HG03095 (cell line): ENCODE results near the gene C1QTNF3.
"Not testable (repeated sequence)": the region's sequence is repeated elsewhere in the genome, so short reads cannot be mapped to it uniquely, and the experiment has no call there.

ENCODE experiments used
- ATAC-seq: cut with Tn5 transposase; IDR thresholded peaks from one replicate; pipeline ENCODE4 v1.9.1; 2021; ENCODE audit warnings: moderate library complexity; ENCODE audit not compliant: unreplicated experiment

C1QTNF3 gene, protein sequence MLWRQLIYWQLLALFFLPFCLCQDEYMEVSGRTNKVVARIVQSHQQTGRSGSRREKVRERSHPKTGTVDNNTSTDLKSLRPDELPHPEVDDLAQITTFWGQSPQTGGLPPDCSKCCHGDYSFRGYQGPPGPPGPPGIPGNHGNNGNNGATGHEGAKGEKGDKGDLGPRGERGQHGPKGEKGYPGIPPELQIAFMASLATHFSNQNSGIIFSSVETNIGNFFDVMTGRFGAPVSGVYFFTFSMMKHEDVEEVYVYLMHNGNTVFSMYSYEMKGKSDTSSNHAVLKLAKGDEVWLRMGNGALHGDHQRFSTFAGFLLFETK

DNA sequence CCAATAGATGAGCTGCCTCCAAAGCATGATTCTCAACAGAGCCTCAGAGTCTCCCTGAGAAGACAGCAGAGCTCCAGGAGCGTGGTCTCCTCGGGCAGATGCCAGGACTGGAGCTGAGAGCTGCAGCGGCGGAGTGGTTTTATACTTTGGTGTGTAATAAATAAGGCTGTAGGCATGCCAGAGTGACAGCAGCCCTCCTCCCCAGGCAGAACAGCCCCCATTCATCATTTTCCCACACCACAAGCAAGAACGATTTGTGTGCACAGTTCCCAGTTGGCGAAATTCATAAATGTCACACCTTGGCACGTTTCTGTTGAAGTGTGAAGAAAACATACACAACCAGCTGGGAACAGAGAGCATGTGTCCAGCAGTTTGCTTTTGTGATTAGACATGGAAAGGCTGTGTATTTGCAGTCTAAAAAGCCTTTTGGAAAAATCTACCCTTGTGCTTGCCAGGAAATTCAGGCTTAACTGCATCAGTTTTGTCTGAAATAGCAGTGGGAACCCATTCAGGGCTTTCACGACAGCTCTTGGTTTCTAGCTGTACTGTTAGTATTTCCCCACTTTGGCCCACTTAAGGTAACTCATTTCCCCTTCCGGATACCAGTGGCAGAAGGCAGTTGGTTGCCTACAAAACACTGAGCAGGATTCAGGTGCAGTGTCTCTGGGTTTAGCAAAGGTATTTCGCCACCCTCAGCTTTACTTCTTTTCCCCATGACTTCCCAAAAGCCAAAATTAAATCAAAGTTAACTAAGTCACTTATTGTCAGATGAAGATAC lies at the start of gene C1QTNF3:
Gene C1QTNF3, minus strand, starts transcription at position 115 of the 778 bp plus-strand sequence. Its CDS starts 88 bp downstream, at position 27.
- ATAC-seq, result no peak

DNA sequence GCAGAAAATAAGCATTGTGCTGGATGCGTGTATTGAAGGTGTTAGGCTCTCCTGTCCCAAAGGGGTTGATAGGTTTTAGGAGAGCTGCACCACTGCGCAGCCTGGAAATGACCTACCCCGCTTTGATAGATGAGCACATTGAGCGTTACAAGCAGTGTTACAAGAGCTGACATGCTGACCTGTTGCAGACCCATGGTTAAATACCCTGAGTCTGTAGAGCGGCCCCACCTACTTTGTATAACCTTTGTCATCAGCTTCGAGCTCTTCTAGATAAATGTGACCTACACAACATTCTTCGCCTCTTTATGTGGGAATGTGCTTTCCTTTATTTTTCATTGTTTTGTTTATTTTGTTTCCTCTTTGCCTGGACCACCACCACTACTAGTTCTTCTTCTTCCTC lies 48.0 kb upstream of the C1QTNF3 start:
- not testable (repeated sequence) for ATAC-seq

DNA sequence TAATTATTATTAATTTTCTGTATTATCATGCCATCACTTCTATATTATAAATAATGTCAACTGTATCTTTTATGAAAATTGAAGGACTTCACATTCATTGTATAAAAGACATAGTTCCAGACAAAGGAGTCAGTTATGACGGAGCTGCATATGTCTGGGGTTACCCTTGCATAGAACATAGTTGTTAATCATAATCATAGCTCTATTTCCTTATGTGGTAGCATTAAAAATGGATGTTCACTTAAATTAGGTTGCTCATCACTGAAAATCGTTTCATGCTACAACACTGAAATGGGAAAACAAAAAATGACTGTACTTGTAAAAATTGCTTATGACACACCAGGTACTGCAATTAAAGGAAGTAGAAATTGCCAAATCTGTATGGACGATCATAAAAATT lies 46.8 kb upstream of the C1QTNF3 start:
- ATAC-seq, result not testable (repeated sequence)

DNA sequence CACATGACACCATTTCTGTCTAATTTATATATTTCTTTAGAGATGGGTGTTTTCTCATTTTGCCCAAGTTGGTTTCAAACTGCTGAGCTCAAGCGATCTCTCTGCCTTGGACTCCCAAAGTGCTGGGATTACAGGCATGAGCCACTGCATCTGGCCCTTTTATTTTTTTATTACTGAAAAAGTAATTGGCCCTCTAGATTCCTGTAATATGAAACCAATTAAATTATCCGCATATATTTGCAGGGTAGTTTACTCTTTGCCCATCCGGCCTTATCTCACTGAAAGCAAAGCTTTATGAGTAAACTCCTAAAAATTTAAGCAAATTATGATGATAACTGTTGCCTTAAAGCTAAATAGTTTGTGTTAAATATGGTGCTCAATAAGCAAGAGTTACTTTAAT lies 44.7 kb upstream of the C1QTNF3 start:
- ATAC-seq, result not testable (repeated sequence)

DNA sequence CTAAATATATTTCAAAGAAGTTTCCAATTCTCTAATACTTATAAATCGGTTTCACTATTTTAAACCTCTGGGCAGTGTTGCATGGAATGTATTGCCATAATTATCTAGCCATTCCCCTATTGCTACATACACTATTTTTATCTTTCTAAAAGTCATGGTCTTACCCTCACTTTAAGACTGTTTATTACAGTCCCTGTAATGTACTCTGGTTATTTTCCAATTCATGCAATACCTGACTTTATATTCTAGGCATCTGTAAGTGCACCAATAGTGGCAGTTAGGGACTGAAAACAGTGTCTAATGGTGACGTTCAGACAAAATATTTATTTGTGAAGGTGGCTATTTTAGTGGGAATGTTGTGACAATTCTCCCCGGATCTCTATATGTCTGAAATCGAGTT lies 40.9 kb upstream of the C1QTNF3 start:
- ATAC-seq, result not testable (repeated sequence)

DNA sequence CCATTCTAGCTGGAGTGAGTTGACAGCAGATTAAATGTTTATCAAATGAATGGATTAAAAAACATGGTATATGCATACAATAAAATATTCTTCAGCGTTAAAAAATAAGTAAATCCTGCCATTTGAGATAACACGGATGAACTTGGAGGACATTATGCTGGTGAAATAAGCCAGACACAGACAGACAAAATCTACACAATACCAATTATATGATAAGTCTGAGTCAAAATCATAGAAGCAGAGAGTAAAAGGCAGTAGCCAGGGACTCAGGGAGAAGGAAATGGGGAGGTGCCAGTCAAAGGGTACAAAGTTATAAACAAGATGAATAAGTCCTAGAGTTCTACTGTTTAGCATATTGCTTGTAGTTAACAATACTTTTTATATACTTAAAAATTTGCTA lies 36.5 kb upstream of the C1QTNF3 start:
- not testable (repeated sequence) for ATAC-seq

DNA sequence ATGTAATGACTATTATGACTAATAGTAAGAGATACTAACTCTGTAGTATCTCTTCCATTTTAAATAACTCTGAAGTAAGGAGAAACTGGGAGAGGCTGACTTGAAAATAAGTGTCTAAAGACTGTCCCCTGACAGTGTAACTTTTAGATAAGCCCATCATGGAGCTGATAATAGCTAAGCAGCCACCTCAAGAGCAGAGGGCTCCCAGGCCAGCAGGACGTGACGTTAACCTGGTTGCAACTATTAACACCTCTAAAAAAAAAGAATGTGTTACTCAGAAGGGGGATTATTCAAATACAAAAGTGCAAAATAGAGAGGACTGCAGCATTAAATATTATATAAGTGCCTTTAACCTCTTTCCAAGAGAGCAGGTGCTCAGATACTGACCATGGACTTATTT lies 34.6 kb upstream of the C1QTNF3 start:
- not testable (repeated sequence) for ATAC-seq

DNA sequence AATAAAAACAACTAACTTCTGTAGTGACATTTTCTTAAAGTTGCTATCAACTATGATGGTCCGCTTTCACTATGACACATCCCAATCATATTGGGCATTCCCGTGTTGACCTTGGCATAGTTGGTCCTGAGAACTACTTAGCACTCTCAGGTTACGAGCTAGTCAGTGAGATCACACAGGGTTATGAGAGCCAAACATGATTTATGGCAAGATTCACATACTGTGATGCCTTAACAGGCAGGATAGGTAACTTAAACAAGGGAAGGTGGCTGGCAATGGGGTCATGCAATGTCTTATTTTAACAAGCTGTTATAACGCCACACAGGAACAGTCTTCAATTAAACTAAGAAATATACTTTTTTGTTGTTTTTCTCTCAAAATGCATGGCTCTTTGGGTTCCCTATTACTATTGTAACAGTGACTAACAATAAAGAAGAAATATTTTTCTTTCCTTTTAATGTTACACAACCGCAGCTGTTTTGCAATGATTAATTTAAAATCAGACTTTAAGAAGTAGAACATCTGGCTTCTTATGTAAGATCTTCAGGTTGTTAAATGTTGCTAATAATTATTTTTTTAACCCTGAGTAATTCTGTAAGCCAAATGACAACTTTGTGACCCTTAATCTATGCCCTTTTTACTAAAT lies 33.8 kb upstream of the C1QTNF3 start:
- not testable (repeated sequence) for ATAC-seq

DNA sequence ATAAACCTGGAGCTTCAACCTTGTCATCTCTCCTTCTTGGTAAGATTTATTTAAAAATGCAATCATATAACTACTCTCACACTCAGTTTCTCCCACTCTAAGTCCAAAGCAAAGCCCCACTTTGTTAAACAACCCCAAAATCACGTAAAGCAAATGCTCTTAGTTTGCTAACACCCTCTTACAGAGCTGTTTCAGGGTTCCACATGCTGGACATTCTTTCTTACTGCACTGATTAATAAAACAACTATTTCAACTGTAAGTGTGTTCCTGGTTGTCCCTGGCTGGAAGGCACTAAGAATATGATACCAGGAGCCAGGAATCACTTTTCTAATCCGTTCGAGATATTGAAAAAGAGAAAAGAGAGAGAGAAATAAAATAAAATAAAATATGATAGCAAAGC lies 31.5 kb upstream of the C1QTNF3 start:
- ATAC-seq, result not testable (repeated sequence)

DNA sequence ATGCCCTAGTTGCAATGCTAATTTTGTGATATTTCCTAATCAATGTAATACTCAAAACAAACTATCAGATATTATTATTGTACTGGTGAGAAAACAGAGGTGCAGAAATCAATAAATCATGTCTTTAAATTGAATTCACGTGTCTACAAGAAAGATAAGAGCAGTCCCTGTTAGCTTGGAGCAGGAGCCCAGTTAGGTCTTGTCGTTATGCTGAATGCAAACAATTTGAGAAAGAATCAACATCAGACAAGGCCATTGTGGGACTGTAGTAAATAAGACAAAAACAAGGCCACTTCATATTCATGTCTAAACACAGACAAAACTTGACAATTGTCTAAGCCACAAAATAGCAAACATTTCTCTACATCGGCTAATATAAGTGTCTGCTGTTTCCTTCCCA lies 31.1 kb upstream of the C1QTNF3 start:
- ATAC-seq, result not testable (repeated sequence)

DNA sequence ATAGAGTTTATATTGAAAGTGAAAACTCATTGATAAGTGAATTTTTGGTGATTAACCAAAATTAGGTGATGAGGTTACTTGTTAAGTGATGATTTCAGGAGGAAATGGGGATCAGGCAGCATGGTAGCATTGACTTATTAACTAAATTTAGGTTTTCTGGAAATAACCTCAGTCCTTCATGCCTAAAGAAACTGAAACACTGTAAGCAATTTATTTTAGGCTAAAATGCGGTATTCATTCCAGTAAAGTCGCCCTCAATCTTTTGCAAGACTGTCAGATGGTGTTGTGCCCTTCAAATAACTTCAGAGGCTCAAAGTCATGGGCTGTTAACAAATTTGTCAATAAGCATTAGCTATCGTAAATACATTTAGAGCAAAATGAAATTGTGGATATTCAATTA lies 27.6 kb upstream of the C1QTNF3 start:
- ATAC-seq, result not testable (repeated sequence)

DNA sequence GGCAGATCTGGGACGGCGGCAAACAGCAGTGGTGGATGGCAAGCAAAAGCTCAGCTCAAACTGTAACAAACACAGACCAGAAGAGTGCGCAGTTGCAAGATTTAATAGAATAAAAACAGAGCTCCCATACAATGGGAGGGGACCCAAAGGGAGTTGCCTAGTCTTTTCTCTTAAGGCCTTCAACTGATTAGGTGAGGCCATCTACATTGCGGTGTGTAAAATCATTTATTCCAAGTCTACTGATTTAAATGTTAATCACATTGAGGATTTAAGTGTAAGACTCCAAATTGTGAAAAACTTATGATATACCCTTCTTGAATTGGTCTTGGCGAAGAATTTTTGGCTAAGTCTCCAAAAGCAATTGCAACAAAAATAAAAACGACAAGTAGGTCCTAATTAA lies 21.6 kb upstream of the C1QTNF3 start:
- no peak for ATAC-seq

DNA sequence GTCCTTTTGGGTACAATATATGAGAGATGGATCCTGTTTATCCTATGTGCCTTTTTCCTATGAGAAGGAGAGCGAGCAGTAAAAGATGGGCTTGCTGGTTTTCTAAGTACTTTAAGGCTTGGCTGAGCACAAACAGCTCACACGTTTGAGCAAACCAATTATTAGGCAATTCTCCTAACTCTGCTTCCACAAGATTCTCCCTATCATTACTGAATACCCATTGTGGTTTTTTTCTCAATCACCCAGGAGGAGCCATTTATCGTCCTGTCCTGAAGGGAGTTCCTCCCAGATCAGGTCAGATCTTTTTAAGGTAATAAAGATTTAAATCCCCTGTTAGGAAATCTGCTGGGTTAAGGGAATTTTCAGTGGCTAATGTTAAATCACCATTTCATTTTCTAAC lies 19.4 kb upstream of the C1QTNF3 start:
- no peak for ATAC-seq

DNA sequence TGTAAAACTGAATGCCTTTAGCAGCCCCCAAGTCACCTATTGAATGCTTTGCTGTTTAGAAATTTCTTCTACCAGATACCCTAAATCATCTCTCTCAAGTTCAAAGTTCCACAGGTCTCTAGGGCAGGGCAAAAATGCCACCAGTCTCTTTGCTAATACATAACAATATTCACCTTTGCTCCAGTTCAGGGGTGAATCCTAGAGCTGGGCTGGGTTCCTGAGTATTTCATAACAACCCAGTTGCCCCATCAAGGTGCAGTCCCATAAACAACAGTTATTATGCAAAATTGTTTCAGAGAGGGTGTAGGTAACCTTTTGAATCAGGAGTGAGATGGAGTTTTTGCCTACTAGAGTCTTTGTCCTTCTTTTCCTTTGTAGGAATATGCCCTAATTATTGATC lies 19.0 kb upstream of the C1QTNF3 start:
- ATAC-seq, result no peak

DNA sequence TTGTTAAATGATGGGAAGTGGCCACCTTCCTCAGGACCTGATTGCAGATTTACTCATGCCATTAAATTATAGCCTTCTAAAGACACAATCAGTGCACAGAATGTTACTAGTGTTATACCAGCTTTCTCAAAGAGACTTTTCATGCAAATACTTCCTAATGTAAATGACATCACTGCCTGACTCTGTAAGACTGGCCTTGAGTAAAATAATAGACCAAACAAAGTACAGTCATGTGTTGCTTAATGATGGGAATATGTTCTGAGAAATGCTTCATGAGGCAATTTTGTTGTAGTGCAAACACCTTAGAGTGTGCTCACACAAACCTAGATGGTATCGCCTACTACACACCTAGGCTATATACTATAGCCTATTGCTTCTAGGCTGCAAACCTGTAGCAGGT lies 17.0 kb upstream of the C1QTNF3 start:
- no peak for ATAC-seq

DNA sequence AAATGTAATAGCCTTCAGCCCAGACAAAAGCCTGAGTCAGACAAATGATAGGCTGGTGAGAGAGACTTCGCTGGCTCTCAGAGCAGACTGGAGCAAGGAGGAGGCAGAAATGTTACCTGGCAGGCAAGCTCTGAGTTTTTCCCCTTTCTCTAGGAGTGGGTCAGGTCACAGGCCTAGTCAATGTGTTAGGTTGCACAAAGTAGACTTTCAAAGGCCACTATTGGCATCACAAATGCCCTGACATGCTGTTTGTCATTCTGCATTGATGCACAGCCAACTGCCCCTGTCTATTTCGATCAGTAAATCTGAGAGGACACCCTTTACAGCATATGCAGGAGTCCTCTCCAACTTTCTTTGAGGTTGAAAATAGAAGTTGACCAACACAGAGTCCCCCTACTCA lies 15.5 kb upstream of the C1QTNF3 start:
- ATAC-seq, result no peak

DNA sequence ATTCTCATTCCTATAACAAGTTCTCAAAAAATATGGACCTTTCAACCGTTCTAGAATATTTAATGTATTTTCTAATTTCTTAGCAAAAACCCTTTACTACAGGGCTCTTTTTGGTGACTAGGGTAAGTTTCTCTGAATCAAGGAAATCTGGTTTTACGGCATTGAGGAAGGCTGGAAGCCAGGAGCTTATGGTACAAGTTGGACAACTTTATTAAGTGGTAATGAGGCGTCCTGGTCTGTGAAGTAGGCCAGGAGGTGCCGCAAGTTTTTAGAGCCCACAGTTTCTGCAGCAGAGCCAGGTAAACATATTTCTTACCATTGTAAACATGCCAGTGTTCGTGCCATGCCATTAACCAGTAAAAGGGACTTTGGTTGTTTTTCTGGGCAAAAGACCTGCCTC lies 14.6 kb upstream of the C1QTNF3 start:
- no peak for ATAC-seq

DNA sequence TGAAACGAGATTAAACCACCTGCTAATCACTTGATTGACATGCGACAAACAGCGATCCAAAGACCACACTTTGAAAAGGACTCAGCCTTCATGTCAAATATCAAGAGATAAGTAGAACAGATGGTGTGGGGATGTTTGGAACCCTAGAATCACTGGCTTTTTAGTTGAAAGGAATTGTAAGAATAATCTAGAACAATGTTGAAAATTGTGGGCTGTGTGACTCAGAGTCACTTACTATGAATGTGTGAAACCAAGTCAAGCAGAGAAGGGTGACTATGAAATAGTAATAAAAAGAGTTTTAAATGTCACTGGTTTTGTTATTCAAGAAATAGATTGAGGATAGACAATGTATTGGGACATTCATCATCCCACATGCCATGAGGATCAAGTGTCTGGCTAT lies 14.1 kb upstream of the C1QTNF3 start:
- ATAC-seq, result no peak

DNA sequence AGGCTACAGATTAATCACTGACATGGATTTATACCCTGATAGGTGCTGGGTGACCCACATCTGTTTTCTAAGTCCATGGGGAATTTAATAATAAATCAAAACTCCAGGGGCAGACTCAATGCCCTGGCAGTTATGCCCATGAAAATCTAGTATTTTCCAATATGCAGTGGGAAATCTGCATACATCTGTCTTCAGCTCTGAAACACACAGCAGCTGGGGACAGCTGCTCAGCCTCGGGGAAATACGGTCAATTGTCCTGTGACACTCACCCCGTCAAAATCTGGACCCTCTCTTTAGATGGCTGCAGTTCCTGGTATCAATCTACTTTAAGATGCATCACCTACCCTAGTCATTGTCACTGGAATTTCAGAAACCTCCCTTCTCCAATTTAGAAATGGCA lies 12.7 kb upstream of the C1QTNF3 start:
- ATAC-seq, result no peak

DNA sequence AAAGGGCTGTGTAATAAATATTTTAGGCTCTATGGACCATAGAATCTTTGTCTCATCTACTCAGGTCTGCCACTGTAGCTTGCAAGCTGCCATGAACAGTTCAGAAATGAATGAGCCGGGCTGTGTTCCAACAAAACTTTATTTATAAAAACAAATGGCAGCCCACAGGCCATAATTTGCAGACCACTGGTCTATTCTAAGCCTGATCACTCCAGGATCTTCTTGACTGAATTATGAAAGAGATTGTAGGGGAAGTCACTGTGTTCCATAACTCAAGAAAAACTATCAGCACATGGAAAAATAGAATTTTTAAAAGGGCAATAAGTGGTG lies 11.4 kb upstream of the C1QTNF3 start:
- no peak for ATAC-seq

DNA sequence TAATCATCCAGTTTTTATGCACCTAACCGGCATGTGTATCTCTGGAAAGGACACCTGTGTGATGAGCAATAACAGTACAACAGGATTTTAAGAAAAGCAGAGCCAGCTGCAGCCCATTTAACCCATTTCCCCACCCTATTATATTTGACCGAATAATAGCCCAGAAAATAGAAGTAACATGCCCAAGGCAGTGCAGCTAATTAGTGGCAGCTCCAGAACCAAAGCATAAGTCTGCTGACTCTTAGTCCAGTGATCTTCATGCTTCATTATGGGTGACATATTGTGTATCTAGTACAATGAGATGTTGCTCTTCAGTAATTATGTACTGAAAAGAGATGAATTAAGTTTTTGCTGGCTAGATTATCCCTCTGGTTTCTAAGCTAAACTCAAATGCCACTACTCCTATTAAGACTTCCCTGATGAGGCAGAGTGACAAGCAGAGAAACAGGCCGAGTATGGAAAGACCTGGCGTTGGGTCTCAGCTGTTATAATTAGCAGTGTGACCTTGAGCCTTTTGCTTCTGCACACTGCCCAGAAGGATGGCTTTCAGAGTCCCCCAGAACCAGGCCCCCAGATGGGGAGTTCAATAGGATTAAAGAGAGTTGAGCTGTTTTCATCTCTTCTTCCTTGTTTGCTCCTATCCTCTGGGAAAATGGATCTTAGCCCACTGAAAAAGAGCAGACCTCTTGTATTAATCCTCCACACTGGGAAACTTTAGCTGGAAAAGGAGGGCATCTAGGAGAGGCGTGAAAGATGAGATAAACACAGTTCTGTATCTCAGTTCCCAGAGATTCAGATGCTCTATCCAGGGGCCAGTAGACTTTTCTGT lies 10.8 kb upstream of the C1QTNF3 start:
- ATAC-seq, result no peak
